ENCODE data around the gene RHOG. TPM values are rescaled to one million over a fixed set of nuclear protein-coding genes. Genes with fewer than 3 reads are reported as not detected.
"Not testable (repeated sequence)": the region's sequence is repeated elsewhere in the genome, so short reads cannot be mapped to it uniquely, and the experiment has no call there.

The RHOG gene
- total RNA-seq, 1 donor from 2014 or later, result 6.6 TPM

DNA sequence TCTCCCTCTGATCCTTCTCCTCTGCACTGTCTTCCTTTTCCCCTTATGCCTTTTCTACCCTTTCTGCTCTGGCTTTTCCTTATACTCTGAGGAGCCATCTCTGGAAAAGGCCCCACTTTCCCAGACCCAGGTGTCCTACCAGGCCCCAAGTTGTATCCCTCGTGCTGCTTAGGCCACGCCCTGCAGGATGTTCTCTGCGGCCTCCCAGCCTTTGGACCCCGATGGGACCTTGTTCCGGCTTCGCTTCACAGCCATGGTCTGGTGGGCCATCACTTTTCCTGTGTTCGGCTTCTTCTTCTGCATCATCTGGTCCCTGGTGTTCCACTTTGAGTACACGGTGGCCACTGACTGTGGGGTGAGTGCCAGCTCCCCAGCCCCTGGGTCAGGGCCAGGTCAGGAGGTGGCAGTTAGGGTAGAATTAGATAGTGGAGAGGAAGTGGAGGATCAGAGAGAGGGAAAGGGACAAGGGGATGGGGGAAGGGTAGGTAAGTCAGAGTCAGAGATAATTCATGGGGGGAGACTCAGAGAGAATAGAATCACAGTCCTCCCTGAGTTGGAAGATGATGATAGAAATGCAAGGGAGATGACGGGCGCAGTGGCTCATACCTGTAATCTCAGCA, 23.5 kb downstream of the RHOG start:
- no peak for TF ChIP-seq CTCF (IDR thresholded peaks at IDR 0.05; ENCODE audit: partially characterized antibody, unreplicated experiment)
- Mint-ChIP-seq H3K4me1 (ENCODE audit: low read depth, unreplicated experiment) (no peaks in the 10 kb centered on the region), H3K27me3 (ENCODE audit: unreplicated experiment) (peaks cover 6% of the 10 kb centered on the region), H3K27ac (ENCODE audit: unreplicated experiment) (no peak overlapping the region), H3K4me3 (ENCODE audit: unreplicated experiment) (no peak overlapping the region), H3K36me3 (ENCODE audit: unreplicated experiment) (no peaks in the 10 kb centered on the region), H3K9me3 (ENCODE audit: unreplicated experiment) (no peaks in the 10 kb centered on the region)
- DNase-seq, result no peak

DNA sequence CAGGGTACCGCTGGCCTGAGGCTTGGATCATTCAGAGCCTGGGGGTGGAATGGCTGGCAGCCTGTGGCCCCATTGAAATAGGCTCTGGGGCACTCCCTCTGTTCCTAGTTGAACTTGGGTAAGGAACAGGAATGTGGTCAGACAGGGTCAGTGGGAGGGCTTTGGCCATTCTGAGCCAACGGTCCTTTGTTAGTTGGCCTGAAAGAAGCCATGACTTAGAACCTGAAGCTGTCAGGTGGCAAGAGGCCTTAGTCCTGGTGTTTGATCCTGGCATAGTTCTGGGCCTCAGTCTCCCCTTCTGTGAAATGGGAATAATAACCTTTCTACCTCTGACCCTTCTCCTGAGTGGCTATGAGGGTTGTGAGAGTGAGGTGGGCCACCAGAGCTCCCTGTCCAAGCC, 24.1 kb downstream of the RHOG start:
- no peaks in the 10 kb centered on the region for H3K36me3 Mint-ChIP-seq (ENCODE audit: unreplicated experiment)
- H3K4me1 Mint-ChIP-seq (ENCODE audit: low read depth, unreplicated experiment), result no peaks in the 10 kb centered on the region
- DNase-seq, result no peak
- no peak overlapping the region for H3K27ac Mint-ChIP-seq (ENCODE audit: unreplicated experiment)
- H3K4me3 Mint-ChIP-seq (ENCODE audit: unreplicated experiment), result no peak overlapping the region
- H3K9me3 Mint-ChIP-seq (ENCODE audit: unreplicated experiment), result no peaks in the 10 kb centered on the region
- H3K27me3 Mint-ChIP-seq (ENCODE audit: unreplicated experiment), result peaks cover 6% of the 10 kb centered on the region
- TF ChIP-seq CTCF (IDR thresholded peaks at IDR 0.05; ENCODE audit: partially characterized antibody, unreplicated experiment), result no peak

DNA sequence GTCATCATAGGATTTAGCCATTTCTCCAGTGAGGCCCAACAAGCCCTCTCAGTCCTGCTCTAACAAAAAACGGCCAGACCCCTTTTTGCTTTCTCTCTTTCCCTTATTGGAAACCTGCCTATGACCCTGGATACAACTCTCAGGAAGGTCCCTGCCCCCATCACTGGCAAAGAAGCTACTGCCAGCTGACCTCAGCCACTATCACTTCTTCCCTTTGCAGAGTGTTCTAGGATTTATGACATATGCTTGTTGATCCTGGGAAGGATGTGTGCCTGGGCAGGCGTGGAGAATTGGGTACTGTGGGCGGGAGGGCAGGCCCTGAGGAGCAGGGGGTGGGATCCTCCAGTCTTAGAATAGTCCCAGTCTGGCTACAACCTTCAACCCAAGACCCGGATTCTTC, 24.9 kb downstream of the RHOG start:
- H3K27me3 Mint-ChIP-seq (ENCODE audit: unreplicated experiment), result peaks cover 6% of the 10 kb centered on the region
- H3K27ac Mint-ChIP-seq (ENCODE audit: unreplicated experiment), result no peak overlapping the region

DNA sequence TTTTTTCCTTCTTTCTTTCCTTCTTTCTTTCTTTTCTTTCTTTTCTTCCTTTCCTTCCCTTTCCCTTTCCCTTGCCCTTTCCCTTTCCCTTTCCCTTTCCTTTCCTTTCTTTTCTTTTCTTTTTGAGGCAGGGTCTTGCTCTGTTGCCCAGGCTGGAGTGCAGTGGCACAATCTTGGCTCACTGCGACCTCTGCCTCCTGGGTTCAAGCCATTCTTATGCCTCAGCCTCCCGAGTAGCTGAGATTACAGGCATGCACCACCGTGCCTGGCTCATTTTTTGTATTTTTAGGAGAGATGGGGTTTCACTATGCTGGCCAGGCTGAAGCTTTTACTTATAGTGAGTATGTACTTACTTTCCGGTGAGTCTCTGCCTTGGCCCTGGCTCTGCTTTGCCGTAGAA, 25.9 kb downstream of the RHOG start:
- not testable (repeated sequence) for H3K9me3 Mint-ChIP-seq (ENCODE audit: unreplicated experiment); H3K36me3 Mint-ChIP-seq (ENCODE audit: unreplicated experiment); H3K27ac Mint-ChIP-seq (ENCODE audit: unreplicated experiment); H3K4me1 Mint-ChIP-seq (ENCODE audit: low read depth, unreplicated experiment); H3K4me3 Mint-ChIP-seq (ENCODE audit: unreplicated experiment); DNase-seq; H3K27me3 Mint-ChIP-seq (ENCODE audit: unreplicated experiment)

More for the DNA sequence above, 24.9 kb downstream of the RHOG start:
- Mint-ChIP-seq H3K36me3 (ENCODE audit: unreplicated experiment) (no peaks in the 10 kb centered on the region), H3K4me3 (ENCODE audit: unreplicated experiment) (no peak overlapping the region), H3K4me1 (ENCODE audit: low read depth, unreplicated experiment) (no peaks in the 10 kb centered on the region), H3K9me3 (ENCODE audit: unreplicated experiment) (no peaks in the 10 kb centered on the region)
- TF ChIP-seq CTCF (IDR thresholded peaks at IDR 0.05; ENCODE audit: partially characterized antibody, unreplicated experiment), result no peak
- DNase-seq, result no peak

DNA sequence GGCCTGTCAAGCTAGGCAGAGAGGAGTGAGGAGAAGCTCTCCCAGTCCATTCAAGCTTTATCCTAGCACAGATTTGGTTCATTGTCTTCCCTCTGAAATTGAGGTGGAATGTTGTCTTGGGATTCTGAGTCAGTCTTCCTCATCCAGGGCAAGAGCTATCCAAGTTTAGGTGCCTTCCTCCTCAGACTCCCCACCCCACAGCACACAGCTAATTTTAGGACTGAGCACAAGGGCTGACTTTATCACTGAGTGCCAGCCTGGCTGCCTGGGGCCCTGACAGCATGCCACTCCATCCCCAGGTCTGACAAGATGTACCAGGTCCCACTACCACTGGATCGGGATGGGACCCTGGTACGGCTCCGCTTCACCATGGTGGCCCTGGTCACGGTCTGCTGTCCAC, 29.8 kb downstream of the RHOG start:
- no peak for TF ChIP-seq CTCF (IDR thresholded peaks at IDR 0.05; ENCODE audit: partially characterized antibody, unreplicated experiment)
- DNase-seq, result no peak
- Mint-ChIP-seq H3K9me3 (ENCODE audit: unreplicated experiment) (no peaks in the 10 kb centered on the region), H3K36me3 (ENCODE audit: unreplicated experiment) (no peaks in the 10 kb centered on the region), H3K4me1 (ENCODE audit: low read depth, unreplicated experiment) (no peaks in the 10 kb centered on the region), H3K27ac (ENCODE audit: unreplicated experiment) (no peak overlapping the region), H3K4me3 (ENCODE audit: unreplicated experiment) (no peak overlapping the region), H3K27me3 (ENCODE audit: unreplicated experiment) (no peaks in the 10 kb centered on the region)

All from glutamatergic neuron (in vitro differentiated cells).